Measurements from ENCODE around the gene TULP1. TPM values are rescaled to one million over a fixed set of nuclear protein-coding genes. Genes with fewer than 3 reads are reported as not detected.
A peak's percentile ranks its signal among the peaks of the same experiment; 100 is the strongest.

Gene TULP1
- total and polyA plus RNA-seq, 2 of the 13 experiments (the other 11 are each of a cell fraction or from before 2014, with no cell fraction given), result not detected

DNA sequence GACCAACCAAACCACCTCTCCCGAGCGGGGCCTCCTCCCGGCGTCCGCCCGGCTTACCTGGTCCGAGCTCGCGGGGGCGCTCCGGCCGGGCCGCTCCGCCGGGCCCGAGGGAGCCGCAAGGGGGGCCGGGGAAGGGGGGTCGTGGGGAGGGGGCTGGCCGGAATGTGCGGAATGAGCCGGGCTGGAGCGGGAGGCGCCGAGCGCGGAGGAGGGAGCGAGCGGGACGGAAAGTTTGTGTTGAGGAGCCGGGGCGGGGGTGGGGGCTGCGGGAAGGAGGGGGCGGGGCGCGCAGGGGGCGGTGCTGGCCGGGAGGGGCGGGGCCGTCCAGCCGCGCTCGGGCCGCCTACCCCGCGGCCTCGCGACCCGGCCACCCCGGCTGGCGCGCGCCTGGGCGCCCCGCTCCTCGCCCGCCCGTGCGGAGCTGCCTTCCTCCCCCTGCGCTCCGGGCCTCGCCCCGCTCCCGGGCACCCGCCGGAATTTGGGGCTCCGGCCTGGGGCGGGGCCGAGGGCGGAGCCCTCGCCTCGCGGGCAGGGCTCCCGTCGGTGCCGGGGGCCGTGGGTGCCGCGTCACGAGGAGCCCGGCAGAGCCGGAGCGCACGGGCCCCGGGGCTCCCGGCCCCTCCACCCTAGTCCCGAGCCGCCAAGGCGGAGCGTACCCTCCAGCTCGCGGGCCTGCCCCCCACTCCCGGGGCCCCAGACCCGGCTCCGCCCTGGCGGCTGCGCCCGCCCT is 15.7 kb downstream of the TULP1 start, which contains the start of gene TEAD3 (continued):
- no peak; the same call in 1 of the 2 replicates for TF ChIP-seq MAZ (IDR thresholded peaks at IDR 0.05; ENCODE audit: borderline replicate concordance, low read depth, low read length)
- TF ChIP-seq MAZ (CRISPR knock-in tag; IDR thresholded peaks at IDR 0.05; ENCODE audit: low read depth), result 0 out of 2 replicates have a peak, but pooled peaks have one; percentile 0
- no peak for TF ChIP-seq ZNF17 (CRISPR knock-in tag; IDR thresholded peaks at IDR 0.05)
- no peak for TF ChIP-seq ZNF260 (CRISPR knock-in tag; IDR thresholded peaks at IDR 0.05; ENCODE audit: borderline replicate concordance, low read depth)
- peak; percentile 3 for TF ChIP-seq SRSF4 (IDR thresholded peaks at IDR 0.05; ENCODE audit: low read depth, low read length, poor library complexity, severe bottlenecking)
- TF ChIP-seq YY1 (IDR thresholded peaks at IDR 0.05; ENCODE audit: insufficient read depth, insufficient replicate concordance, low read depth, low read length), result peak; percentile 0
- no peak for TF ChIP-seq ARNT2 (CRISPR knock-in tag; IDR thresholded peaks at IDR 0.05; ENCODE audit: low read depth)
- TF ChIP-seq POLR2A (IDR thresholded peaks at IDR 0.05; ENCODE audit: insufficient read depth in 1 of 2, low read depth in 2 of 2, low read length in 2 of 2), result 0 out of 4 replicates have a peak, but pooled peaks of 1 of the 2 experiments have one; percentile 39
- TF ChIP-seq, protein P1, sequence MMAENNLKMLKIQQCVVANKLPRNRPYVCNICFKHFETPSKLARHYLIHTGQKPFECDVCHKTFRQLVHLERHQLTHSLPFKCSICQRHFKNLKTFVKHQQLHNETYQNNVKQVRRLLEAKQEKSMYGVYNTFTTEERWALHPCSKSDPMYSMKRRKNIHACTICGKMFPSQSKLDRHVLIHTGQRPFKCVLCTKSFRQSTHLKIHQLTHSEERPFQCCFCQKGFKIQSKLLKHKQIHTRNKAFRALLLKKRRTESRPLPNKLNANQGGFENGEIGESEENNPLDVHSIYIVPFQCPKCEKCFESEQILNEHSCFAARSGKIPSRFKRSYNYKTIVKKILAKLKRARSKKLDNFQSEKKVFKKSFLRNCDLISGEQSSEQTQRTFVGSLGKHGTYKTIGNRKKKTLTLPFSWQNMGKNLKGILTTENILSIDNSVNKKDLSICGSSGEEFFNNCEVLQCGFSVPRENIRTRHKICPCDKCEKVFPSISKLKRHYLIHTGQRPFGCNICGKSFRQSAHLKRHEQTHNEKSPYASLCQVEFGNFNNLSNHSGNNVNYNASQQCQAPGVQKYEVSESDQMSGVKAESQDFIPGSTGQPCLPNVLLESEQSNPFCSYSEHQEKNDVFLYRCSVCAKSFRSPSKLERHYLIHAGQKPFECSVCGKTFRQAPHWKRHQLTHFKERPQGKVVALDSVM (CRISPR knock-in tag; IDR thresholded peaks at IDR 0.05), result no peak
- no peak for TF ChIP-seq SNAI1 (CRISPR knock-in tag; IDR thresholded peaks at IDR 0.05; ENCODE audit: borderline replicate concordance)
- TF ChIP-seq RARA (CRISPR knock-in tag; IDR thresholded peaks at IDR 0.05), result no peak
- TF ChIP-seq TMF1 (CRISPR knock-in tag; IDR thresholded peaks at IDR 0.05; ENCODE audit: low read depth), result no peak
- no peak for TF ChIP-seq SRF (IDR thresholded peaks at IDR 0.05; ENCODE audit: low read depth, low read length)
- TF ChIP-seq FOSL1 (CRISPR knock-in tag; IDR thresholded peaks at IDR 0.05; ENCODE audit: borderline replicate concordance), result no peak
- TF ChIP-seq ISX (CRISPR knock-in tag; conservative IDR thresholded peaks at IDR 0.05), result no peak
- no peak for TF ChIP-seq ZNF496 (CRISPR knock-in tag; IDR thresholded peaks at IDR 0.05; ENCODE audit: insufficient replicate concordance)
- no peak for TF ChIP-seq NFE2L1 (CRISPR knock-in tag; IDR thresholded peaks at IDR 0.05; ENCODE audit: borderline replicate concordance)
- TF ChIP-seq RARG (CRISPR knock-in tag; IDR thresholded peaks at IDR 0.05; ENCODE audit: low read depth), result 0 out of 2 replicates have a peak, but pooled peaks have one; percentile 32
- TF ChIP-seq SMC3 (IDR thresholded peaks at IDR 0.05; ENCODE audit: low read length), result no peak
- no peak for TF ChIP-seq ZNF501 (CRISPR knock-in tag; IDR thresholded peaks at IDR 0.05)
- TF ChIP-seq, protein P2, sequence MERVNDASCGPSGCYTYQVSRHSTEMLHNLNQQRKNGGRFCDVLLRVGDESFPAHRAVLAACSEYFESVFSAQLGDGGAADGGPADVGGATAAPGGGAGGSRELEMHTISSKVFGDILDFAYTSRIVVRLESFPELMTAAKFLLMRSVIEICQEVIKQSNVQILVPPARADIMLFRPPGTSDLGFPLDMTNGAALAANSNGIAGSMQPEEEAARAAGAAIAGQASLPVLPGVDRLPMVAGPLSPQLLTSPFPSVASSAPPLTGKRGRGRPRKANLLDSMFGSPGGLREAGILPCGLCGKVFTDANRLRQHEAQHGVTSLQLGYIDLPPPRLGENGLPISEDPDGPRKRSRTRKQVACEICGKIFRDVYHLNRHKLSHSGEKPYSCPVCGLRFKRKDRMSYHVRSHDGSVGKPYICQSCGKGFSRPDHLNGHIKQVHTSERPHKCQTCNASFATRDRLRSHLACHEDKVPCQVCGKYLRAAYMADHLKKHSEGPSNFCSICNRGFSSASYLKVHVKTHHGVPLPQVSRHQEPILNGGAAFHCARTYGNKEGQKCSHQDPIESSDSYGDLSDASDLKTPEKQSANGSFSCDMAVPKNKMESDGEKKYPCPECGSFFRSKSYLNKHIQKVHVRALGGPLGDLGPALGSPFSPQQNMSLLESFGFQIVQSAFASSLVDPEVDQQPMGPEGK (CRISPR knock-in tag; IDR thresholded peaks at IDR 0.05), result peak; percentile 4; the same call in 1 of the 2 replicates
- no peak for TF ChIP-seq PAX8 (CRISPR knock-in tag; IDR thresholded peaks at IDR 0.05; ENCODE audit: borderline replicate concordance)
- TF ChIP-seq ZNF670 (CRISPR knock-in tag; IDR thresholded peaks at IDR 0.05; ENCODE audit: borderline replicate concordance), result no peak
- TF ChIP-seq NCOR1 (IDR thresholded peaks at IDR 0.05; ENCODE audit: borderline replicate concordance, low read length), result no peak
